LHCN-M2 (cell line): Measurements from ENCODE around the gene SGK1. TPM values are rescaled to one million over a fixed set of nuclear protein-coding genes. Genes with fewer than 3 reads are reported as not detected.
"Not testable (repeated sequence)": the region's sequence is repeated elsewhere in the genome, so short reads cannot be mapped to it uniquely, and the experiment has no call there.

Experiments used
- DNase-seq: peaks from one replicate; pipeline ENCODE4 v3.0.0-alpha.2; 2012; ENCODE audit warnings: low read depth
- total RNA-seq: library from RNA; depleted of rRNA; stranded (reverse); fragments of >200 nt; gene quantifications from 2 replicates; pipeline ENCODE4 v1.2.3, GENCODE V29; 2014

Gene SGK1
- total RNA-seq, 1 experiment from 2014 or later: 11.5 TPM

GRCh38 chr6:134223796-134224420, 94.0 kb downstream of the SGK1 start:
- no peak for DNase-seq

GRCh38 chr6:134221250-134221649, 96.7 kb downstream of the SGK1 start:
- DNase-seq: no peak

- no peak for DNase-seq
These were observed 100.1 kb downstream of the SGK1 start for GRCh38 chr6:134217798-134218140.

DNA sequence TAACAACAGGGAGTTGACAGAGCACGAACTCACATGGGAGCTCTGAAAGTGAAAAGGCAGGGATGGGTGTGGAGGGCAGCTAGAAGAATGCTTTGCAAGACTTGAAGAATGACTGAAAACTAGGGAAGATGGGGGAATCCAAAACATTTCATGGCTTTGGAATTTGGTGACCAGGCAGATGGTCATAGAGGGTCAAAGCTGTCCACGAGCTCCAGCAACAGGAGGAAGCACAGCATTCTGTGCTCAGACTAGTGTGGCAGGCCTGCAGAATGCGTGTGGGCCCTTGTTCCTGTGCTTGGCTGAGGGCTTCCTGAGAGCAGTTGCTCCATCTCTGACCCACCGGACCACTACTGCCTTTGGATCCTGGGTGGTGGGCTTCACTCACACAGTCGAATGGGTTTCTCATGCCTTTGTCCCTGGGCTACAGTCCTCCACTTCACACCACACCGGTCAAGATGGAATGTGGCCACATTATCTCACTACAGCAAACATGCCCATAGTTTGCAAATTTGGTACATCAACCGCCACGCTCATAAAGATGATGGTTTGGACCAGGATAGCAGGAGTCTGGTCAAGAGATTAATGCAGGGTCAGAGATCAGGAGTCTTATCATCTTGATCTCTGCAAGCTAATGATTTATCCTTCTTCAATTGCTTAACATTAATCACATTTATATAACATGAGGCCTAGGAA, 100.7 kb downstream of the SGK1 start:
- DNase-seq: no peak

DNA sequence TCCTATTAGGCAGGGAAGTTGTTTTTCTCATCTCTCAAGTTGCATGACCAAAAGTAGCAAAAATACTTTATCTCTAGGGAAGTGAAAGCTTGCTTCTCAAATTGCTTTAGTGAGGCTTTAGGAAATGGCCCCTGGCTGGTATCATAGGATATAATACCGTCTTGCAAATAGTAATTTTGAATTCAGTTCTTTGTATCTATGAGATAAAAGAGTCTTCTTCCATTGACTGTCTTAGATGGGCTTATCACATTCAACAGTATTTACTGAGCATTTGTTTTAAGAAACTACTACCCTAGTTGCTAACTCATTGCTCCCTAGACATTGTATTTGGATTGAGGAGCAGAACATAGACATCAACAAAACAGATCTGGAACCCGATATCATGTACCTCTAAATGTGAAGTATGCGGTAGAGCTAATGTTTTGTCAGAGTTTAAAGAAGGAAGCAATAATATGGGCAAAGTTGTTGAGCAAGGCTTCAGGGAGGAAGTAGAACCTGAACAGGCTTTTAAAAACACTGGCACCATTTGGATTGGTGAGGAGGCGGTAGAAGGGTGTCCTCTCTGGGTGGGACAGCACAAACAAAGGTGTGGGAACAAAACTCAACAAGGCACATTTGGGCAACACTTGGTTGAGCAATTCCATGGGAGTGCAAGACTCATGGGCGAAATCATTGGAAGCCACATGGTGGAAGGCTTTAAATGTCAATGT, 101.5 kb downstream of the SGK1 start:
- no peak for DNase-seq

DNA sequence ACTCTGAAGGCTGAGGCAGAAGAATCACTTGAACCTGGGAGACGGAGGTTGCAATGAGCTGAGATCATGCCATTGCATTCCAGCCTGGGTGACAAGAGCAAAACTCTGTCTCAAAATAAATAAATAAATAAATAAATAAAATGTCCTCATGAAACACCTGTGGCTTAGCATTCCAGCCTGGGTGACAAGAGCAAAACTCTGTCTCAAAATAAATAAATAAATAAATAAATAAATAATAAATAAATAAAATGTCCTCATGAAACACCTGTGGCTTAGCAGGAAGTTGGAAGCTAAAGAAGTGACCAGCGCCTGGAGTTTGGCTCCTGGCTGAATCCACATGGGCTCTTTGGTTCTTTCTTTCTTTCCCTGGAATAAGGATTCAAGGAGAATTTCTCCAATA, 104.5 kb downstream of the SGK1 start:
- DNase-seq: not testable (repeated sequence)

DNA sequence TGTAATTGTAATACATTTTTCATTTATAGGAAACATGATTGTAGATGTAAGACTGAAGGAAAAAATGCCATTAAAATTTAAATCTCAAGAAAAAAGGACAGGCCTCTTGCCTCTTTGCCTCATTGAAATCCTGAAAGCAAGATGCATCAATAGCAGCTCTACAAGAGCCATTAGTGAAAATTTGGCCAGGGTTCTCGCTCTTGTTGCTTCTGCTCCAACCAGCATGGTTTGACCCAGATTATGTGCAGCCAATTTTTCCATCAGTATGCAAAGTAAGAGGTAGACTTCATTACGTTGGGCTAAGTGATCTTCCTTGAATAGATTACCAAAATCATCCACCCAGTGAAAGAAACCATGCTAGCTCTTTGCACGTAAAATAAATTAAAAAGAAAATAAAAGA, 106.6 kb downstream of the SGK1 start:
- DNase-seq: no peak

DNA sequence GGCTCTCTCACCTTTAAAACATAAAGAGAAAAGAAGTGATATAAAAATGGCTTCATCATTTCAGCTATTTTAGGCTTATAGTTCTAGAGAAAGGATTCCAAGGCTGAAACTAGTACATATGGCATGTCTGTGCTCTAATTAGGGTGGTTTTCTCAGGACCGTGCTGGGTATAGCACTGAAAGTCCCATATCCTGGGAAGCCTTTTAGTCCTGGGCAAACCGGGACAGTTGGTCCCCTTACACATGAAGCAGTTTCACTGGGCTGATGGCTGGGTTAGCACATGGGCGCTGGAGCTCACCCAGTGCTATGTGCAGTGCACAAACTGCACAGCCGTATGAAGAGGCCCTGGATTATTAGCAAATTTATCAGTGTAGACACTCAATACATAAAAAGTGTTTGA, 110.5 kb downstream of the SGK1 start:
- DNase-seq: no peak

DNA sequence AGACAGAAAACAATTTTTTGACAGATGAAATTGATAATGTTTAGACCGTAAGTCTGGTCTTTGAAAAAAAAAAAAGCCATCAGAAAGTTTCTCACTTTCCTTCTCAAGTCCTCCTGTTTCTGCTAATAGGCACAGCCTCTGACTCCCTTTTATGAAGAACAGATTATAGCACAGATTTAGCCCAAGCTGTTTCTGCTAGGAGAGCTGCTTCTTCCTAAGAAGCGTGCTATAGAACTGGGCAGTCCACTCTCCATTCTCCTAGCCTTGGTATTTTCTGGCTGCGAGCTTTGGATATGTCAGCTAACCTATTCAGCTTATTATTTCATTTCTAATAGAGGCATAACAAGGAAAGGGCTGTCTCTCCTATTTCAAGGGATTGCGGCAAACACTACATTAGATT, 112.5 kb downstream of the SGK1 start:
- no peak for DNase-seq

DNA sequence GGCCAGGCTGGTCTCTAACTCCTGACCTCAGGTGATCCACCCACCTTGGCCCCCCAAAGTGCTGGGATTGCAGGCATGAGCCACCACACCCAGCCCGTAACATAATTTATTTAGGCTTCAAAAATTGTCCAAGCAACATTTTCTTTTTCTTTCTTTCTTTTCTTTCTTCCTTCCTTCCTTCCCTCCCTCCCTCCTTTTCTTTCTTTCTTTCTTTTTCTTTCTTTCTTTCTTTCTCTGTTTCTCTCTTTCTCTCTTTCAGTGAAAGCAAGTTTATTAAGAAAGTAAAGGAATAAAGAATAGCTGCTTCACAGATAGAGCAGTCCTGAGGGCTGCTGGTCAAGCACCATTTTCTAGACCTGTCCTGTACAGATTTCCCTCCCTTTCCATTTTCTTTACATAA, 113.2 kb downstream of the SGK1 start:
- not testable (repeated sequence) for DNase-seq

GRCh38 chr6:134204031-134204430, 113.9 kb downstream of the SGK1 start:
- DNase-seq: no peak

DNA sequence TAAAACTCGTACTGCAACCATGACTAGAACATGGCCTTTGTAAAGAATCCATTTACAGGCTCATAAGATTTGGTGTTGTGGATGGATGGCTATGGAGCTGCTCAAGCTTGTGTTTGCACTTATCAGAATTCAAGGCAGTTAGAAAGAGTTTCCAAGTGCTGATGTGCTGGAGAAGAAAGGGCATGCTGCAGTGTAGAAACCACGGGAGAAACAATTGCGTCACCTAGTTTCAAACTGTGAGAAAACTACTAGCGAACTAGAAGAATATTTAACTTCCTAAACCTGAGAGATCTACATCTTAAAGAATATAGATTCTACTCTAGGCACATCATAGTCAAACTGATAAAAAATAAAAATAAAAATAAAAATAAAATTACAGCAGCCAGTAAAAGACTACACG, 116.2 kb downstream of the SGK1 start:
- DNase-seq: no peak

DNA sequence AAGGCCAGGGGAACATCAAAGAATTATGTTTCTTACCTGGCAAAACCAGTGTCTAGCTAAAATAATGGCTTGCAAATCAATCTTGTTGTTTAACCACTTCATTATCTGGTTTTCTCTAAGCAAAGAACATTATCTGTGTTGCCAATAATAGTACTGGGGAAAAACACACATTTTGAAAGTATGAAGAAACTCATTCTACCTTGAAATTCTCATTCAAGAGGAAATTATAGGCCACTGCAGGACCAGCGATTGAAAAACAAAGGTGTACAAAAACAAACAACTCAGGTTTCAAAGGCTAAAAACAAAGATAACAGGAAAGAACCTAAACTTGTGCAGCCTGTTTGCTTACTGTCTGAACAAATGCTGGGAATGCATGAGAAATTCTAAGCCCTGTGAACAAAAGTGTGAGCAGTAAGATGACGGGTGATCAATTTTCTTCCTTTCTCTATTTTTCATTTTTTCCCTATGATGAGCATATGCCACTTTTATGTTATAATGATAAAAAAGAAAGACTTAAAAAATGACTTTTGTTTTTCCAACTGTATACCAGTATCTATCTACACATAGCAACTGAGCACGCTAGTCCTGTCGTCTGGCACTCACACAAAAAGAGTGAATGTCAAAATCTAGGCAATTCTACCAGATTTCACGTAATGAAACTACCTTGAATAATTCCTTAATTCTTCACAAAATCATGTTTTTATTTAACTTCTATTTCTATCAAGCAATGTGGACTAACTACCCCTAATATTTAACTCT, 117.9 kb downstream of the SGK1 start:
- DNase-seq: no peak

GRCh38 chr6:134198093-134198492, 119.8 kb downstream of the SGK1 start:
- peak; percentile 15 for DNase-seq

DNA sequence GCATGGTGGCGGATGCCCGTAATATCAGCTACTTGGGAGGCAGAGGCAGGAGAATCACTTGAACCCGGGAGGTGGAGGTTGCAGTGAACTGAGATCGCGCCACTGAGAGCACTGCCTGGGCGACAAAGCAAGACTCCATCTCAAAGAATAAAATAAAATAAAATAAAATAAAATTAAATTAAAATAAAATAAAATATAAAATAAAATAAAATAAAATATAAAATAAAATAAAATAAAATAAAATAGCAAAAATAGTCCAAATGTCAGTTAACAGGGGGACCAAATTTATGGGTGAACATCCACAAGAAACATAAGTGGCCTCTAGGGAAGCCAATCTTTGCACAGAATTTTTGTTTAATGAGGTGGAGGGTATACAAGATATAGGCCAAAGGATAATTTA, 120.2 kb downstream of the SGK1 start:
- not testable (repeated sequence) for DNase-seq

GRCh38 chr6:134196568-134197193, 121.2 kb downstream of the SGK1 start:
- no peak for DNase-seq

DNA sequence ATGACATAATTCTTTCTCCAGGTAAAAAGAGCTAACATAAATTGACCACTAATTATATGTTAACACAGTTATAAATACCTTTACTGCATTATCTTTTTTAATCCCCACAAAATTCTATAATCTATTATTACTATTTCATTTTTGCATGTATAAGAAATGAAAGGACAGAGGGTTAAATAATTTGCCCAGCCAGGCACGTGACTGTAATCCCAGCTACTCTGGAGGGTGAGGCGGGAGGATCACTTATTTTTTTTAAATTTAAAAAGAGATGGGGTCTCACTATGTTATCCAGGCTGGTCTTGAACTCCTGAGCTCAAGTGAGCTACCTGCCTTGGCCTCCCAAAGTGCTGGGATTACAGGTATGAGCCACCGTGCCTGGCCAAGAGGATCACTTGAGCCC, 121.9 kb downstream of the SGK1 start:
- DNase-seq: no peak

- no peak for DNase-seq
These were observed 122.6 kb downstream of the SGK1 start for GRCh38 chr6:134195164-134195906.

DNA sequence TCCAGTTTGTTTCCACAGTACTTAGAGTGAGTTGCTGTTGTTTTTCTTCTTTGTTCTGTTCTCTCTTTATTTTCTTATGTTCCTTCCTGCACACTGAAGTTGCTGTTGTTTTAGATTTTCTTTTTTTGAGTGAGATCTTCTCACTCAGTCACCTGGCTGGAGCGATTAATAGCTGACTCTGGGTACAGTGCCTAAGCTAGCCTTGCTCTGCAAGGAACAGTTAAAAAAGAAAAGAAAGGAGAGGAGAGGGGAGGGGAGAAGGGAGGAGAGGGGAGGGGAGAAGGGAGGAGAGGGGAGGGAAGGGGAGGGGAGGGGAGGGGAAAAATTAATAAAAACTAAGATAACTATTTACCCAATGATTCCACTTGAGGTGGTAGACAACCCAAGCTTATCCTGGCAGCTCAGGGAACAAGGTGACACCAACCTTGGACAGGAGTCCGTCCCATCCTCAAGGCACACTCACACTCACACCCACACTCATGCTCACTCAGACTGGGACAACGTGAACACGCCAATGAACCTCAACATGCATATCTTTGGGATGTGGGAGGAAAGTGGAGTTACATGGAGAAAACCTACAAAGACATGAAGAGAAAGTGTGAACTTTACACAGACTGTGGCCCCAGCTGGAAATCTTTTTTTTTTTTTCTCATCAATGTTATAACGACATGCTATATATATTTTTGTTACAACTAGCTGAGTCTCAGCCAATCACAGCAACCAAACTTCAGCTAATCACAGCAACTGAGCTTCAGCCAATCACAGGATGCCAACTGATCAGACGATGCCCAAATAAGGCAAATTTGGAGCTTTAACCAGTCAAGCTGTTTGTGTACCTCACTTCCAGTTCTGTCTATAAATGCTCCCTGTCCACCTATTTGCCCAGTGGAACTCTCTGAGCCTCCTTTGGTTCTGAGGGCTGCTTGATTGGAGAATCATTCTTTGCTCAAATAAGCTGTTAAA, 124.1 kb downstream of the SGK1 start:
- DNase-seq: no peak

- not testable (repeated sequence) for DNase-seq
These were observed 125.3 kb downstream of the SGK1 start for GRCh38 chr6:134192609-134193008.
